Peyer's patch (tissue), 4 donors: ENCODE results near the gene CAP1.
"Not testable (repeated sequence)": the region's sequence is repeated elsewhere in the genome, so short reads cannot be mapped to it uniquely, and the experiment has no call there.

Experiments
- POLR2A ChIP-seq, 2 donors: fragments of 450-650 bp; IDR thresholded peaks; one replicate each; pipeline ENCODE4 v1.5.1; 2017; ENCODE audit warnings: antibody characterized with exemption in 2 of 2, mild to moderate bottlenecking in 2 of 2, moderate library complexity in 2 of 2
- TF ChIP-seq, protein P1 (sequence below), 6 experiments: fragments of 450-650 bp in 4 of 6; fragments of 200-600 bp in 2 of 6; sonication (generic) in 1 of 6; IDR thresholded peaks; one replicate each; pipeline ENCODE4 v1.5.1; 2017 to 2019; ENCODE audit warnings: antibody characterized with exemption in 6 of 6, mild to moderate bottlenecking in 3 of 6, moderate library complexity in 1 of 6

DNA sequence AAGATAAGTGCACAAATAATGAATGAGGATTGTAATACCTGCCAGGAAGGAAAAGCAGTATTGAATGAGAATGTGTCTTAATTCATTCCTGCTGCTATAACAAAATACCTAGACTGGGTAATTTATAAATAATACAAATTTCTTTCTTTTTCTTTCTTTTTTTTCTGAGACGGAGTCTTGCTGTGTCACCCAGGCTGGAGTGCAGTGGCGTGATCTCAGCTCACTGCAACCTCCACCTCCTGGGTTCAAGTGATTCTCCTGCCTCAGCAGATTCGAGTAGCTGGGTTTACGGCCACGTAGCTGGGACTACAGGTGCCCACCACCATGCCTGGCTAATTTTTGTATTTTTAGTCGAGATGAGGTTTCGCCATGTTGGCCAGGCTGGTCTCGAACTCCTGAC lies 3.3 kb upstream of the CAP1 start:
- TF ChIP-seq, protein P1, sequence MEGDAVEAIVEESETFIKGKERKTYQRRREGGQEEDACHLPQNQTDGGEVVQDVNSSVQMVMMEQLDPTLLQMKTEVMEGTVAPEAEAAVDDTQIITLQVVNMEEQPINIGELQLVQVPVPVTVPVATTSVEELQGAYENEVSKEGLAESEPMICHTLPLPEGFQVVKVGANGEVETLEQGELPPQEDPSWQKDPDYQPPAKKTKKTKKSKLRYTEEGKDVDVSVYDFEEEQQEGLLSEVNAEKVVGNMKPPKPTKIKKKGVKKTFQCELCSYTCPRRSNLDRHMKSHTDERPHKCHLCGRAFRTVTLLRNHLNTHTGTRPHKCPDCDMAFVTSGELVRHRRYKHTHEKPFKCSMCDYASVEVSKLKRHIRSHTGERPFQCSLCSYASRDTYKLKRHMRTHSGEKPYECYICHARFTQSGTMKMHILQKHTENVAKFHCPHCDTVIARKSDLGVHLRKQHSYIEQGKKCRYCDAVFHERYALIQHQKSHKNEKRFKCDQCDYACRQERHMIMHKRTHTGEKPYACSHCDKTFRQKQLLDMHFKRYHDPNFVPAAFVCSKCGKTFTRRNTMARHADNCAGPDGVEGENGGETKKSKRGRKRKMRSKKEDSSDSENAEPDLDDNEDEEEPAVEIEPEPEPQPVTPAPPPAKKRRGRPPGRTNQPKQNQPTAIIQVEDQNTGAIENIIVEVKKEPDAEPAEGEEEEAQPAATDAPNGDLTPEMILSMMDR (IDR thresholded peaks at IDR 0.05), result not testable (repeated sequence)
- TF ChIP-seq POLR2A (IDR thresholded peaks at IDR 0.05), result not testable (repeated sequence)
